NCI-H460 (cell line): ENCODE results near the gene PTGES3. TPM values are rescaled to one million over a fixed set of nuclear protein-coding genes. Genes with fewer than 3 reads are reported as not detected.

Experiments
- DNase-seq: peaks from one replicate; pipeline ENCODE4 v3.0.0-alpha.2; 2016; ENCODE audit warnings: low read depth; ENCODE audit errors: extremely low read depth
- small RNA-seq, 2 experiments: library from RNA; depleted of rRNA; stranded (forward); fragments of <200 nt; gene quantifications; one replicate each; pipeline ENCODE3, GENCODE V24; 2014
- total RNA-seq: library from RNA; depleted of rRNA; stranded (reverse); fragments of >200 nt; shearing (Covaris generic); gene quantifications from 2 replicates; pipeline ENCODE4 v1.2.3, GENCODE V29; 2014; rRNA removed

The PTGES3 gene
- total RNA-seq, 1 experiment from 2014 or later = 222 TPM

DNA sequence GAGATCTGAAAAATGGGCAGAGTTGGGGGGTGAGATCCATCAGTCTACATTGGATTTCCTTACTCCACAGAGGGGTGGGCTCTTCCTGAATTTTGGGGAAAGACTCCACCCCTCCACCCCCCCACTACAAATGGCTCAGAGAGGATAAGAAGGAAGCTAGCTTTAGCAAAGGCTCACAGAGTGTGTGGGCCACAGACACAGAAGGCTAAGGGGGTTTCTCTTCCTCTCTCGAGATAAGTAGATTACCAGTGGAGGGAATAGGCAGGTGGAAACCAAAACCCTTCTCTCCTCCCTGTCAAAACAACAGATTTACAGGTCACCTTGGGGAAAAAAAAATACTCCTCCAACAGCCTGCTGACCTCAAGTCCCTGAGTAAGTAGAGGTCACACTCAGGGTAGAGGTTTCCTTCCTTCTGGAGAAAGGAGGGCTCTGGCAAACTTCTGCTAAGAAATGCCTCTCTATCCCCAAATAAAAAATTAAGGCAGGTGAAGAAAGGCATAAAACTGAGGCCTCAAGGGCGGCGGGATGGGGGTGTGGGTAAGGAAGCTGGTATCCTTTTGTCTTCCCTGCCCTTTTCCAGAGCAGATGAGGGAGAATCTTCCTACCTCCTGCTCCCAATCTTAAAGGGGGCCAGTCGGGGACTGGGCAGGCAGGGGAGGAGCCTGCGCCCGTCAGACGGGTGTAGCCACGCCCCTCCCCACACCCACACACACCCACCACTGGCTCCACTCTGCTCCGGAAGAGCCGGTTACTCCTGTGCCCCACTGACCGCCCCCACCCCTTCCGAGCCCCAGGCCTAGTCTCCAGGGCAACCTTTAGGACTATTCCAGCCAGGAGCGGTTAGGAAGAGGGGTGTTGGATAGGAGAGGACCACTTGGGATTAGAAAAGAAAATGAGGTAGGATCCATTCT lies 56.0 kb downstream of the PTGES3 start:
- no peak for DNase-seq

DNA sequence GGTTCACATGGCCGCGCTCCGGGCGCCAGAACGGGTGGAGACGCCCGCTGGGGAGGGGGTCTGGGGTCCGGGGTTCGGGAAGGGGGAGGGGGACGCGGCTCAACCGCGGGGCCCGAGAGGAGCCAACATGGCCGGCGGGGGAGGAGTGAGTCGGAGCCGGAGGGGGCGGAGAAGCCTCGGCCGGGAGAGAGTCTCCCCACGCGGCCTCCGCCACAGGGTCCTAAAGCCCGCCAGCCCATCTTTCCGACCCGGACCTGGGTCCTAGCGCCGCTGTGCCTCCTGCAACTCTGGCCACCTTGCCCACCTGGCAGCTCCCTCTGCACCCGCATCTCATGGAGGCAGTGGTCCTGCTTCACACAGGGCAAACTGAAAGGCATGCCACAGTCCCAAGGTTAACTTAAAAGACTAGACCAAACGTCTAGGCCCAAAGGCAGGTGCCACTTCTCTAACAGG lies 57.9 kb downstream of the PTGES3 start, which contains the start of gene BAZ2A:
BAZ2A (minus strand) TSS at position 147 of the 453 bp plus-strand sequence. CDS start 12,796 bp downstream, outside the sequence.
- peak; percentile 76 for DNase-seq

GRCh38 chr12:56629459-56630179 lies 58.5 kb downstream of the PTGES3 start:
- DNase-seq = no peak

DNA sequence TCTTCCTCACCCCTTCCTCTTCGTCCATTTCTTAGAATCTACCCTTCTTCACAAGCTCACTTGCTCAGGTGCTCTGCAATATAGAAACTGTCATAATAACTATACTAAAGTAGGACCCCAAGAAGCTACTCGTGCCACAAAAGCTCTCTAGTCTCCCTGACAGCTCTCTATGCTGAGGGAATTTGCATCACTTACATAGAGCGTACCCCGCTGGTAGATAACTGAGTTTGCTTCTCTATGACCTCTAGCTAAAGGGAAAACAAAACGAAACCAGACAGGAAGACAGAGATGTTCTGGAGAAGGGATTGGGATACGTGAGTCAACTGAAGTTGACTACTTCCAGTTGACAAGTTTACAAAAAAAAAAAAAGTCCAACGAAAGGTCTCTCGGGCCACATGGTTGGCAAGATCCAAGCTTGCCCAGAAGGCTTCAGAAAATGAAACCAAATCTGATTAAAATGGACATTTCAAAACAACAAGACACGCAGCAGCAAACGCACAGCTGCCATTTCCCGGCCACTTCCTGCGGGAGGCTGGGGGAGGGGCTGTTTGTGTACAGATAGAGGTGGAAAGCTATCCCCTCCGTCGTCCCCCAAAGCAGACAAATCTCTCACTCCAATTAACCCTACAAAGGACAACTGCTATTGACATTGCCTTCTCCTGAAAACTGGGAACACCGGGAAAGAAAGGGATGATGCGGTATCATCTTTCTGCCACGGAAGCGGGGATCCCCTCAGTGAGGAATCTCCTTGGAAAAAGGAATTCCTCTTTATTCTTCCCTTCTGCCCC lies 59.2 kb downstream of the PTGES3 start:
- no peak for DNase-seq

DNA sequence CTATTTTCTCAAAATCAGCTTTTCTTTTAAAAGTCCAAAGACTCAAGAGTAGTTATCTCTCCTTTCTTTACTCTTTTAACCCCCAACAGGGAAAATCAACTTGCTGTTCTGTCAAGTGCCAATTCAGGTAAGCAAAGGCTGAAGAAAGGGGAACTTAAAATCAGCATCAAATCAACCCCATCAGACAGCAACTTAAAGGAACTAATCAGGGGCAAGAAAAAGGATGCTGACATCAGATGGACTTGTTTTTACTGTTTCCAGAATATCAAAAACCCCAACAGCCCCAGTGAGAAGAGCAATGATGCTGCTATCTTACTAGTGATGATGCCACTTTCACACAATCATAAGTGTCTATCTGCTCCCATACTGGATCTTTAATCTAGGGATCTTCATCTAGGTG lies 61.4 kb downstream of the PTGES3 start:
- DNase-seq = no peak

DNA sequence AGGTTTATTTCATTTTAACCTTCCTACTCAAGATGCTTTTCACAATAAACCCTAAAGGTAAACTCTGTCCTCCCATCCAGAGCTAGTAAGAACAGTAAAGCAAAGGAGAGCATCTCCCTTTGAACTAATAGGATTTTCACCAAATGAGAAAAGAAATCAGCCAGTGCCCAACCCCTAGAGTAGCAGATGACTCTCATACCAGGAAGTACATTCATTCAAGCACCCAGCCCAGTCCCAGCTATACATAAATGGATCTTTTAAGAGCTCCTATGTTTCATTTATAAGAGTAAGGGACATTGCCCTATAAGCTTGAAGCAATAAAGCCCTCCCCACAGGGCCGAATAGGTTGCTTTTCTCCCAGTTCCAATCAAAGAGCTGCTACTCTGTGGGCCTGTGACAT lies 65.5 kb downstream of the PTGES3 start:
- DNase-seq = no peak

DNA sequence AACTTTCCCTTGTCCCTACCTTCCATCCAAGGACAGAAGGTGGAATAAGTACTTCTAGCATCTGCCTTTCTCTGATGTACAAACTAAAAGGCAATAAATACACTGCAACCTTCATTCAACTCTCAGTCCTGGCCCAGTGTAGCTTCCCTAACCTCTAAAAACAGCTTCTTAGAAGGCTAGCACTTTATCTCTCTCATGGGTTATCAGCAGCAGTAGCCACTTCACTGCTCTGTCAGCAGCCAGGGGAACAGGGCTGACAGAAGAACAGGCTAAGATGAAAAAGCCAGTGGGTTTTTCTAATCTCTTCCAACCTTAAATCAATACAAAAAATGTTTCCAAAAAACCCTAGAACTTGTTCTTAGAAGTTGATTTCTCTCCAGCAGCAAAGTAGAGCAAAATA lies 71.2 kb downstream of the PTGES3 start:
- DNase-seq = no peak

DNA sequence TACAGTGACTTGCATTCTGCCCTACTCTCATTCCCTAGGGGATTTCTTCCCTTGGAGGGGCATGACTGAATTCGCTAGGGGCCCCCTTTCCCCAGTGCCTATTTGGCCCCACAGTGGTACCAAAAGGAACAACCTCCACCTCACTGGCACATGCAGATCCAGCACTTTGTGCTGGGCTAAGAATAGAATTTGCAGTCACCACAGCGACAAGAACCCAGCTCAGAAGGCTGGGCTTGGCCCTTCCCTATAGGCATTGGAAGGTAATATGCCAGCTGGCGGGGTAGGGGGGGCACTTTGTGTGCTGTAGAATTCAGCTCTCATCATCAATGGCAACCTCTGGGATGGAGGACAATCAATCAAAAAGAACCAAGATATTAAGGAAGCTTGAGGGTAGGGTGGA lies 71.8 kb downstream of the PTGES3 start:
- no peak for DNase-seq

GRCh38 chr12:56614627-56615026 lies 73.5 kb downstream of the PTGES3 start:
- DNase-seq = no peak

Small RNAs within 50 kb of the gene (small RNA-seq; reads per million reads assigned to genes)
- gene RN7SL809P (0 reads per million in 2 experiments), gene SNORD59A (1,213 to 7,778 reads per million in 2 experiments)

Other genes starting within 250 kb of the PTGES3 start
- gene TIMELESS, start 238.9 kb downstream of the PTGES3 start, total RNA-seq = 8.6 and 17.1 TPM in 2 replicates
- gene MIP, start 233.6 kb downstream of the PTGES3 start, total RNA-seq = not detected in 2 replicates
- 1.8 and 2.5 TPM in 2 replicates for gene SPRYD4, start 219.7 kb downstream of the PTGES3 start, total RNA-seq
- not detected in 2 replicates for gene GLS2, start 200.1 kb downstream of the PTGES3 start, total RNA-seq
- 49.6 and 52.8 TPM in 2 replicates for gene RBMS2, start 166.5 kb downstream of the PTGES3 start, total RNA-seq
- 30.4 and 32.4 TPM in 2 replicates for gene BAZ2A, start 58.0 kb downstream of the PTGES3 start, total RNA-seq
- gene ATP5F1B, start 42.3 kb downstream of the PTGES3 start, total RNA-seq = 1,105 and 1,272 TPM in 2 replicates
- 1,485 and 1,699 TPM in 2 replicates for gene NACA, start 37.0 kb upstream of the PTGES3 start, total RNA-seq
- 34.1 TPM in 2 replicates for gene PRIM1, start 64.0 kb upstream of the PTGES3 start, total RNA-seq
- gene HSD17B6, start 75.0 kb upstream of the PTGES3 start, total RNA-seq = 0.40 and 0.43 TPM in 2 replicates
- not detected in 2 replicates for gene SDR9C7, start 246.1 kb upstream of the PTGES3 start, total RNA-seq